HCT116 (cell line): ENCODE data around the gene CBL. TPM values are rescaled to one million over a fixed set of nuclear protein-coding genes. Genes with fewer than 3 reads are reported as not detected.

Experiments used
- ATAC-seq: fragments of 200-7000 bp; cut with Tn5 transposase; 2 replicates; pipeline ENCODE4 v1.9.1; 2020; ENCODE audit warnings: mild to moderate bottlenecking, moderate library complexity
- BruUV-seq: library from RNA; stranded (reverse); fragments of 400-500 nt; replicated peaks from 2 replicates; lab custom pipeline; 2021; lab: Mats Ljungman, UMichigan
- CTCF ChIA-PET: fragments of 300-600 bp; sonication (Branson Sonifier 250); formaldehyde crosslinking; loops from one replicate; lab custom pipeline; 2021; ENCODE audit warnings: antibody characterized with exemption; lab: Charles Lee
- POLR2A ChIA-PET: fragments of 300-600, 350-600 bp; sonication (Branson Sonifier 250); formaldehyde crosslinking; loops from one replicate; lab custom pipeline; 2021; ENCODE audit warnings: antibody characterized with exemption; lab: Charles Lee
- RAD21 ChIA-PET, 2 experiments: fragments of 300-600 bp; sonication (Branson Sonifier 250); formaldehyde crosslinking; loops; one replicate each; lab custom pipeline; 2023; ENCODE audit warnings: low total read pairs in 2 of 2; ENCODE audit not compliant: uncharacterized antibody in 2 of 2, unreplicated experiment in 2 of 2, low non-redundant PET in 1 of 2; lab: Charles Lee
- DNase-seq: peaks from one replicate; pipeline ENCODE4 v3.0.0-alpha.2; 2010; ENCODE audit warnings: low read depth, low spot score
- H2AFZ ChIP-seq: fragments of 200-600 bp; shearing (Covaris generic), sonication (generic); 2 replicates; pipeline ENCODE4 v1.6.1; 2017; ENCODE audit warnings: low read depth, mixed run types, mixed read lengths, antibody characterized with exemption, low read length; ENCODE audit not compliant: poor library complexity, severe bottlenecking
- H3K27ac ChIP-seq: 2 replicates; pipeline ENCODE4 v1.5.1; 2012; ENCODE audit warnings: low read depth, low read length
- H3K27me3 ChIP-seq: fragments of 200-600 bp; sonication (generic); 2 replicates; pipeline ENCODE4 v1.6.1; 2016; ENCODE audit warnings: mixed run types, low read length, mixed read lengths; ENCODE audit not compliant: insufficient read depth
- H3K36me3 ChIP-seq, 2 experiments: fragments of 200-500 bp in 1 of 2; fragments of 200-600 bp in 1 of 2; sonication (Bioruptor generic) in 1 of 2; sonication (generic) in 1 of 2; 2 replicates each; pipeline versions ENCODE4 v1.5.1 to v1.6.1; 2014 to 2016; ENCODE audit warnings: low read length in 2 of 2, inconsistent platforms in 1 of 2, mixed read lengths in 1 of 2, mixed run types in 1 of 2; ENCODE audit not compliant: insufficient read depth in 2 of 2, control insufficient read depth in 1 of 2
- H3K4me1 ChIP-seq, 2 experiments: fragments of 200-600 bp in 1 of 2; sonication (generic) in 1 of 2; 2 replicates each; pipeline versions ENCODE4 v1.5.1 to v1.6.1; 2012 to 2017; ENCODE audit warnings: low read length in 2 of 2, inconsistent platforms in 1 of 2, mild to moderate bottlenecking in 1 of 2, mixed read lengths in 1 of 2, mixed run types in 1 of 2, moderate library complexity in 1 of 2; ENCODE audit not compliant: insufficient read depth in 2 of 2, control insufficient read depth in 1 of 2
- H3K4me2 ChIP-seq: fragments of 200-600 bp; sonication (generic); 2 replicates; pipeline ENCODE4 v1.6.1; 2017; ENCODE audit warnings: mixed run types, low read length, mixed read lengths
- H3K4me3 ChIP-seq, 2 experiments: fragments of 200-600 bp in 1 of 2; sonication (generic) in 1 of 2; replicated peaks in 1 of 2; 2 replicates each; pipeline ENCODE4 v1.5.1; 2011 to 2016; ENCODE audit warnings: low read length in 2 of 2, control low read depth in 1 of 2, low read depth in 1 of 2, mild to moderate bottlenecking in 1 of 2, mixed read lengths in 1 of 2, mixed run types in 1 of 2
- H3K79me2 ChIP-seq: fragments of 200-600 bp; sonication (generic); 2 replicates; pipeline ENCODE4 v1.6.1; 2017; ENCODE audit warnings: mild to moderate bottlenecking, mixed run types, low read length, moderate library complexity, mixed read lengths; ENCODE audit not compliant: insufficient read depth
- H3K9ac ChIP-seq: fragments of 200-600 bp; sonication (generic); 2 replicates; pipeline ENCODE4 v1.6.1; 2016; ENCODE audit warnings: low read length, mixed read lengths
- H3K9me2 ChIP-seq: fragments of 200-600 bp; sonication (generic), shearing (Covaris generic); 2 replicates; pipeline ENCODE4 v1.6.1; 2017; ENCODE audit warnings: mixed run types, mild to moderate bottlenecking, moderate library complexity; ENCODE audit not compliant: insufficient read depth
- H3K9me3 ChIP-seq, 2 experiments: fragments of 200-500 bp in 1 of 2; fragments of 200-600 bp in 1 of 2; sonication (Bioruptor generic) in 1 of 2; sonication (generic) in 1 of 2; 2 replicates each; pipeline ENCODE4 v1.6.1; 2014 to 2017; ENCODE audit warnings: low read length in 2 of 2, mixed read lengths in 2 of 2, inconsistent platforms in 1 of 2, low read depth in 1 of 2, mild to moderate bottlenecking in 1 of 2, mixed run types in 1 of 2, moderate library complexity in 1 of 2; ENCODE audit not compliant: control insufficient read depth in 1 of 2, insufficient read depth in 1 of 2
- H4K20me1 ChIP-seq: fragments of 200-600 bp; sonication (generic), shearing (Covaris generic); 2 replicates; pipeline ENCODE4 v1.6.1; 2017; ENCODE audit warnings: mixed run types, mild to moderate bottlenecking, moderate library complexity; ENCODE audit not compliant: insufficient read depth
- CBX3 ChIP-seq: IDR thresholded peaks from 2 replicates; pipeline ENCODE4 v1.6.1; 2012; ENCODE audit warnings: low read depth
- CEBPB ChIP-seq: IDR thresholded peaks from 2 replicates; pipeline ENCODE4 v1.6.1; 2012; ENCODE audit warnings: low read depth
- CTCF ChIP-seq, 3 experiments: fragments of 200-600 bp in 1 of 3; sonication (generic) in 1 of 3; IDR thresholded peaks in 2 of 3; conservative IDR thresholded peaks in 1 of 3; 2 replicates each; pipeline ENCODE4 v1.5.1; 2012 to 2017; ENCODE audit warnings: low read depth in 2 of 3, low read length in 2 of 3, antibody characterized with exemption in 1 of 3, borderline replicate concordance in 1 of 3, control low read depth in 1 of 3, mild to moderate bottlenecking in 1 of 3, mixed read lengths in 1 of 3, mixed run types in 1 of 3, moderate library complexity in 1 of 3; ENCODE audit not compliant: insufficient read depth in 1 of 3
- EGR1 ChIP-seq: IDR thresholded peaks from 2 replicates; pipeline ENCODE4 v1.6.1; 2012; ENCODE audit warnings: low read depth
- ELF1 ChIP-seq: IDR thresholded peaks from 2 replicates; pipeline ENCODE4 v1.6.1; 2012; ENCODE audit warnings: low read depth, borderline replicate concordance
- EZH2phosphoT487 ChIP-seq: fragments of 200-600 bp; IDR thresholded peaks from 2 replicates; pipeline ENCODE4 v1.6.1; 2018; ENCODE audit warnings: antibody characterized with exemption, borderline replicate concordance
- FOSL1 ChIP-seq: IDR thresholded peaks from 2 replicates; pipeline ENCODE4 v1.6.1; 2012; ENCODE audit warnings: low read depth
- JUND ChIP-seq: IDR thresholded peaks from 2 replicates; pipeline ENCODE4 v1.6.1; 2012
- MAX ChIP-seq: IDR thresholded peaks from 2 replicates; pipeline ENCODE4 v1.6.1; 2012
- POLR2A ChIP-seq: IDR thresholded peaks from 2 replicates; pipeline ENCODE4 v1.7.0; 2011; ENCODE audit warnings: borderline replicate concordance; ENCODE audit not compliant: insufficient read depth, insufficient read length; ENCODE audit errors: extremely low read depth
- RAD21 ChIP-seq: IDR thresholded peaks from 2 replicates; pipeline ENCODE4 v1.6.1; 2012; ENCODE audit warnings: low read depth, mild to moderate bottlenecking
- REST ChIP-seq: IDR thresholded peaks from 2 replicates; pipeline ENCODE4 v1.6.1; 2012; ENCODE audit warnings: low read depth
- SIN3A ChIP-seq: IDR thresholded peaks from 2 replicates; pipeline ENCODE4 v1.6.1; 2012; ENCODE audit warnings: low read depth
- SP1 ChIP-seq: IDR thresholded peaks from 2 replicates; pipeline ENCODE4 v1.6.1; 2012; ENCODE audit warnings: low read depth
- SRF ChIP-seq: IDR thresholded peaks from 2 replicates; pipeline ENCODE4 v1.6.1; 2012; ENCODE audit warnings: low read depth
- TCF7L2 ChIP-seq: IDR thresholded peaks from 2 replicates; pipeline ENCODE4 v1.7.0; 2011; ENCODE audit warnings: borderline replicate concordance, inconsistent platforms; ENCODE audit not compliant: insufficient read depth, insufficient read length; ENCODE audit errors: extremely low read depth
- YY1 ChIP-seq: IDR thresholded peaks from 2 replicates; pipeline ENCODE4 v1.6.1; 2011; ENCODE audit warnings: low read length, low read depth, moderate library complexity, mild to moderate bottlenecking; ENCODE audit not compliant: insufficient replicate concordance; ENCODE audit errors: extremely low read depth
- ZBTB33 ChIP-seq: IDR thresholded peaks from 2 replicates; pipeline ENCODE4 v1.6.1; 2011; ENCODE audit warnings: mild to moderate bottlenecking, low read length, moderate library complexity; ENCODE audit not compliant: insufficient replicate concordance; ENCODE audit errors: extremely low read depth
- ZFX ChIP-seq: fragments of 450-650 bp; IDR thresholded peaks from 2 replicates; pipeline ENCODE4 v1.6.1; 2017
- intact Hi-C: fragments of 100-400 bp; cut with micrococcal nuclease; formaldehyde crosslinking; loops from 2 replicates; pipeline ENCODE4 v1.10.0; 2022
- total RNA-seq: library from RNA; stranded (reverse); gene quantifications from one replicate; pipeline ENCODE4 v1.2.1, GENCODE V29; 2021; ENCODE audit not compliant: unreplicated experiment

CBL gene
- total RNA-seq, 1 experiment from 2014 or later, result 31.1 TPM

GRCh38 chr11:119315131-119316015, 109.2 kb downstream of the CBL start:
- Histone ChIP-seq H3K79me2 (no peaks in the 10 kb centered on the region; the same call in 1 of the 2 replicates), H3K4me1 (peaks cover 16 to 37% of the 10 kb centered on the region in 2 experiments), H4K20me1 (no peaks in the 10 kb centered on the region), H3K4me3 (peak overlapping the region; percentile 63 to 75), H3K36me3 (peaks cover 0 to 8% of the 10 kb centered on the region in 2 experiments; a peak in 3 of 4 replicates), H3K27ac (peak overlapping the region; percentile 66), H3K9me2 (no peaks in the 10 kb centered on the region), H3K9ac (peak overlapping the region; percentile 71), H3K4me2 (peak overlapping the region; percentile 99), H3K27me3 (no peaks in the 10 kb centered on the region), H2AFZ (peak overlapping the region; percentile 17), H3K9me3 (no peaks in the 10 kb centered on the region)
- RAD21 ChIA-PET, result no interaction called here
- POLR2A ChIA-PET, result no interaction called here
- ATAC-seq (peak; percentile 74), DNase-seq (no peak)
- no TSS peak for BruUV-seq
- CTCF ChIA-PET, result interaction anchor here (1.4 kb wide), 1 partner anchor 23 kb away, joined by 4 read pairs; no protein-coding TSS in a partner anchor
- intact Hi-C loops, result no loop called here
- TF ChIP-seq ZFX (no peak), ZBTB33 (no peak), EZH2phosphoT487 (no peak), FOSL1 (no peak), JUND (no peak), SIN3A (no peak), REST (no peak), SRF (no peak), CTCF (IDR thresholded peaks at IDR 0.05 in 2 of 3, conservative IDR thresholded peaks at IDR 0.05 in 1 of 3; ENCODE audit: borderline replicate concordance in 1 of 3, insufficient read depth in 1 of 3, low read depth in 2 of 3, low read length in 2 of 3) (peak in 2 of 3 experiments; percentile 15 to 29; a peak in 2 of 6 replicates), POLR2A (no peak), MAX (peak; percentile 80), TCF7L2 (no peak), CBX3 (no peak), ELF1 (no peak), SP1 (no peak), RAD21 (no peak), EGR1 (no peak), CEBPB (no peak), YY1 (peak; percentile 20)
